H1 (cell line): ENCODE results near the gene HENMT1. TPM values are rescaled to one million over a fixed set of nuclear protein-coding genes. Genes with fewer than 3 reads are reported as not detected.

Source experiments
- CTCF ChIA-PET: fragments of 300-600 bp; sonication (Branson Sonifier 250); formaldehyde crosslinking; loops from one replicate; lab custom pipeline; 2021; ENCODE audit not compliant: partially characterized antibody; lab: Charles Lee
- POLR2A ChIA-PET: fragments of 300-600 bp; sonication (Branson Sonifier 250); formaldehyde crosslinking; loops from one replicate; lab custom pipeline; 2021; ENCODE audit warnings: inconsistent platforms; ENCODE audit not compliant: partially characterized antibody; lab: Charles Lee
- DNase-seq, 2 experiments: peaks; one replicate each; pipeline versions ENCODE4 v3.0.0 to v3.0.0-alpha.2; 2010 to 2022; ENCODE audit warnings: low spot score in 2 of 2, low read depth in 1 of 2, mixed read lengths in 1 of 2
- FAIRE-seq: peaks from 2 replicates; lab custom pipeline; 2011; peaks lifted over from hg19 to GRCh38; lab: Jason Lieb, UNC
- H2AFZ ChIP-seq: 2 replicates; pipeline ENCODE4 v1.8.1; 2012; ENCODE audit warnings: low read length, inconsistent platforms
- H2AK5ac ChIP-seq: 2 replicates; pipeline ENCODE4 v1.6.1; 2013; ENCODE audit warnings: low read depth, low read length
- H2BK120ac ChIP-seq: replicated peaks from 2 replicates; pipeline ENCODE3; 2013; ENCODE audit warnings: low read depth, low read length, inconsistent platforms
- H2BK12ac ChIP-seq: 2 replicates; pipeline ENCODE4 v1.6.1; 2013; ENCODE audit warnings: low read depth, low read length
- H2BK15ac ChIP-seq: 2 replicates; pipeline ENCODE4 v1.6.1; 2013; ENCODE audit warnings: low read length
- H2BK20ac ChIP-seq: 2 replicates; pipeline ENCODE4 v1.6.1; 2013; ENCODE audit warnings: low read length
- H2BK5ac ChIP-seq: 2 replicates; pipeline ENCODE4 v1.6.1; 2013; ENCODE audit warnings: low read depth, low read length
- H3K14ac ChIP-seq: 2 replicates; pipeline ENCODE4 v1.6.1; 2013; ENCODE audit warnings: inconsistent platforms; ENCODE audit not compliant: insufficient read length
- H3K18ac ChIP-seq: 2 replicates; pipeline ENCODE4 v1.6.1; 2013; ENCODE audit warnings: low read length; ENCODE audit errors: extremely low read depth
- H3K23ac ChIP-seq: 2 replicates; pipeline ENCODE4 v1.6.1; 2013; ENCODE audit warnings: inconsistent platforms; ENCODE audit not compliant: insufficient read length
- H3K23me2 ChIP-seq: 2 replicates; pipeline ENCODE4 v1.6.1; 2013; ENCODE audit warnings: low read depth, low read length
- H3K27ac ChIP-seq: 2 replicates; pipeline ENCODE4 v1.6.1; 2011; ENCODE audit warnings: low read depth, low read length, inconsistent platforms
- H3K27me3 ChIP-seq, 4 experiments: replicated peaks in 1 of 4; 1 replicate in 1 of 4; 2 replicates in 3 of 4; pipeline versions ENCODE4 v1.6.1 to v1.8.1; 2011 to 2013; ENCODE audit warnings: low read length in 3 of 4, mild to moderate bottlenecking in 3 of 4, inconsistent platforms in 2 of 4, mixed read lengths in 2 of 4, moderate library complexity in 1 of 4; ENCODE audit not compliant: control insufficient read depth in 3 of 4, insufficient read depth in 3 of 4; ENCODE audit errors: extremely low read depth in 1 of 4
- H3K36me3 ChIP-seq, 4 experiments: 2 replicates each; pipeline versions ENCODE4 v1.6.1 to v1.8.1; 2011 to 2013; ENCODE audit warnings: mild to moderate bottlenecking in 4 of 4, low read length in 3 of 4, moderate library complexity in 2 of 4, control low read depth in 1 of 4, inconsistent platforms in 1 of 4; ENCODE audit not compliant: insufficient read depth in 4 of 4, control insufficient read depth in 2 of 4
- H3K4ac ChIP-seq: replicated peaks from 2 replicates; pipeline ENCODE3; 2013; ENCODE audit warnings: low read length, low read depth, mixed read lengths, inconsistent platforms; ENCODE audit not compliant: insufficient read length
- H3K4me1 ChIP-seq, 4 experiments: replicated peaks in 1 of 4; 1 replicate in 1 of 4; 2 replicates in 3 of 4; pipeline versions ENCODE4 v1.6.1 to v1.8.1; 2011 to 2013; ENCODE audit warnings: low read length in 3 of 4, inconsistent platforms in 2 of 4, mixed read lengths in 1 of 4; ENCODE audit not compliant: insufficient read depth in 4 of 4, control insufficient read depth in 3 of 4
- H3K4me2 ChIP-seq, 2 experiments: 2 replicates each; pipeline versions ENCODE4 v1.6.1 to v1.8.1; 2011 to 2013; ENCODE audit warnings: low read depth in 2 of 2, low read length in 2 of 2, control low read depth in 1 of 2, inconsistent platforms in 1 of 2, mild to moderate bottlenecking in 1 of 2; ENCODE audit not compliant: insufficient read depth in 1 of 2
- H3K4me3 ChIP-seq, 4 experiments: fragments of 200-600, 300-600 bp in 1 of 4; sonication (generic), shearing (Covaris generic), sonication (Bioruptor Twin) in 1 of 4; 2 replicates each; pipeline versions ENCODE4 v1.5.1 to v1.8.1; 2011 to 2016; ENCODE audit warnings: low read length in 4 of 4, low read depth in 3 of 4, control low read depth in 2 of 4, inconsistent platforms in 2 of 4, mild to moderate bottlenecking in 2 of 4, mixed read lengths in 1 of 4, moderate library complexity in 1 of 4; ENCODE audit not compliant: insufficient read depth in 2 of 4; ENCODE audit errors: extremely low read depth in 1 of 4
- H3K56ac ChIP-seq: replicated peaks from 2 replicates; pipeline ENCODE3; 2013; ENCODE audit warnings: low read depth, mild to moderate bottlenecking, mixed read lengths, low read length, inconsistent platforms; ENCODE audit not compliant: insufficient read length
- H3K79me1 ChIP-seq: 2 replicates; pipeline ENCODE4 v1.6.1; 2013; ENCODE audit warnings: low read depth, low read length, control low read depth
- H3K79me2 ChIP-seq, 2 experiments: 2 replicates each; pipeline versions ENCODE4 v1.6.1 to v1.8.1; 2012 to 2013; ENCODE audit warnings: low read length in 2 of 2, mild to moderate bottlenecking in 2 of 2, inconsistent platforms in 1 of 2; ENCODE audit not compliant: insufficient read depth in 2 of 2, control insufficient read depth in 1 of 2
- H3K9ac ChIP-seq, 4 experiments: replicated peaks in 1 of 4; 1 replicate in 1 of 4; 2 replicates in 3 of 4; pipeline versions ENCODE4 v1.6.1 to v1.8.1; 2011 to 2013; ENCODE audit warnings: low read depth in 3 of 4, low read length in 3 of 4, control low read depth in 2 of 4, mild to moderate bottlenecking in 2 of 4, moderate library complexity in 2 of 4, inconsistent platforms in 1 of 4; ENCODE audit errors: extremely low read depth in 1 of 4
- H3K9me3 ChIP-seq, 2 experiments: 2 replicates each; pipeline versions ENCODE4 v1.6.1 to v1.8.1; 2012 to 2013; ENCODE audit warnings: mild to moderate bottlenecking in 2 of 2, moderate library complexity in 2 of 2, control low read depth in 1 of 2, inconsistent platforms in 1 of 2, low read depth in 1 of 2, low read length in 1 of 2, mixed read lengths in 1 of 2; ENCODE audit not compliant: insufficient read depth in 2 of 2
- H4K20me1 ChIP-seq, 2 experiments: replicated peaks in 1 of 2; 2 replicates each; pipeline versions ENCODE3 to v1.8.1; 2011 to 2013; ENCODE audit warnings: inconsistent platforms in 2 of 2, low read length in 2 of 2, mild to moderate bottlenecking in 1 of 2; ENCODE audit not compliant: insufficient read depth in 2 of 2, control insufficient read depth in 1 of 2
- H4K5ac ChIP-seq: 2 replicates; pipeline ENCODE4 v1.6.1; 2013; ENCODE audit warnings: low read length, low read depth, mixed read lengths, inconsistent platforms; ENCODE audit not compliant: insufficient read length
- H4K8ac ChIP-seq: 2 replicates; pipeline ENCODE4 v1.8.0; 2013; ENCODE audit warnings: mild to moderate bottlenecking, moderate library complexity, low read length, inconsistent platforms; ENCODE audit not compliant: insufficient read depth; ENCODE audit errors: extremely low read depth
- H4K91ac ChIP-seq: replicated peaks from 2 replicates; pipeline ENCODE3; 2013; ENCODE audit warnings: low read length, mixed read lengths, inconsistent platforms; ENCODE audit not compliant: insufficient read length
- BACH1 ChIP-seq: IDR thresholded peaks from 2 replicates; pipeline ENCODE4 v1.6.1; 2012; ENCODE audit warnings: low read length, improper control_type of control experiment
- EGR1 ChIP-seq: IDR thresholded peaks from 2 replicates; pipeline ENCODE4 v1.6.1; 2011; ENCODE audit warnings: low read depth, low read length, borderline replicate concordance
- EP300 ChIP-seq, 2 experiments: IDR thresholded peaks; 1 replicate in 1 of 2; 2 replicates in 1 of 2; pipeline ENCODE4 v1.6.1; 2011 to 2012; ENCODE audit warnings: low read depth in 2 of 2, low read length in 2 of 2, mild to moderate bottlenecking in 2 of 2, borderline replicate concordance in 1 of 2, inconsistent platforms in 1 of 2, moderate library complexity in 1 of 2
- GTF2F1 ChIP-seq: IDR thresholded peaks from 2 replicates; pipeline ENCODE4 v1.6.1; 2012; ENCODE audit warnings: low read depth, low read length, improper control_type of control experiment, borderline replicate concordance
- HDAC2 ChIP-seq, 2 experiments: fragments of 300-600 bp in 1 of 2; sonication (generic) in 1 of 2; IDR thresholded peaks; 2 replicates each; pipeline ENCODE4 v1.6.1; 2011 to 2012; ENCODE audit warnings: low read depth in 2 of 2, low read length in 2 of 2, mild to moderate bottlenecking in 2 of 2, moderate library complexity in 2 of 2, borderline replicate concordance in 1 of 2, inconsistent platforms in 1 of 2
- HDAC6 ChIP-seq: IDR thresholded peaks from one replicate; pipeline ENCODE4 v1.7.1; 2012; ENCODE audit warnings: low read depth, mild to moderate bottlenecking, inconsistent platforms, low read length, moderate library complexity
- KDM5A ChIP-seq: fragments of 200-600 bp; IDR thresholded peaks from 2 replicates; pipeline ENCODE4 v1.7.1; 2012; ENCODE audit warnings: mild to moderate bottlenecking, low read length, inconsistent platforms, mixed read lengths
- MAFK ChIP-seq: IDR thresholded peaks from 2 replicates; pipeline ENCODE4 v1.6.1; 2012; ENCODE audit warnings: low read depth, mild to moderate bottlenecking, improper control_type of control experiment, low read length
- SIRT6 ChIP-seq: IDR thresholded peaks from one replicate; pipeline ENCODE4 v1.7.1; 2012; ENCODE audit warnings: low read length, inconsistent platforms
- SIX5 ChIP-seq: IDR thresholded peaks from 2 replicates; pipeline ENCODE4 v1.6.1; 2011; ENCODE audit warnings: mild to moderate bottlenecking, low read depth, low read length
- SUZ12 ChIP-seq: fragments of 200-600 bp; sonication (generic); IDR thresholded peaks from 2 replicates; pipeline ENCODE4 v1.6.1; 2012; ENCODE audit warnings: mild to moderate bottlenecking, inconsistent platforms, low read length, moderate library complexity, mixed read lengths
- YY1 ChIP-seq: IDR thresholded peaks from 2 replicates; pipeline ENCODE4 v1.6.1; 2011; ENCODE audit warnings: low read depth, mild to moderate bottlenecking, low read length
- ZNF274 ChIP-seq: IDR thresholded peaks from 2 replicates; pipeline ENCODE4 v1.7.0; 2012; ENCODE audit warnings: low read length, borderline replicate concordance; ENCODE audit errors: extremely low read depth
- WGBS, 2 experiments: shearing (Covaris generic) in 1 of 2; methylation state at CpG; one replicate each; pipeline versions ENCODE4 v1.1.6 to v1.1.7; 2013 to 2015; ENCODE audit warnings: low lambda C conversion rate in 2 of 2, mixed read lengths in 2 of 2, inconsistent platforms in 1 of 2, low coverage in 1 of 2, missing lambda C conversion rate in 1 of 2; ENCODE audit not compliant: insufficient replicate concordance in 2 of 2, insufficient coverage in 1 of 2, insufficient read length in 1 of 2; ENCODE audit errors: extremely low coverage in 1 of 2, missing lambda C conversion rate in 1 of 2; 5-methylcytosine and 5-hydroxymethylcytosine counted together
- polyA plus RNA-seq, 7 experiments: library from polyadenylated mRNA; depleted of rRNA in 3 of 7; stranded (reverse) in 5 of 7; unstranded in 2 of 7; fragments of >200 nt in 5 of 7; fragments of 200-250 nt in 2 of 7; gene quantifications; 1 replicate in 5 of 7; 2 replicates in 1 of 7; 4 replicates in 1 of 7; pipeline versions ENCODE4 v1.2.1 to v1.2.3, GENCODE V29; 2011 to 2013; ENCODE audit warnings: missing spikeins in 2 of 7, mixed read lengths in 2 of 7
- total RNA-seq: library from RNA; stranded (reverse); fragmentation: NEBNext Ultra II Directional; extraction: Animal tissue kit (Norgen Biotek cat#: 25700); gene quantifications from 2 replicates; pipeline ENCODE4 v1.2.1, GENCODE V29; 2021

The HENMT1 gene
- total and polyA plus RNA-seq, 2 of the 8 experiments (the other 6 are each of a cell fraction or from before 2014, with no cell fraction given), result 2.9 to 5.6 TPM

DNA sequence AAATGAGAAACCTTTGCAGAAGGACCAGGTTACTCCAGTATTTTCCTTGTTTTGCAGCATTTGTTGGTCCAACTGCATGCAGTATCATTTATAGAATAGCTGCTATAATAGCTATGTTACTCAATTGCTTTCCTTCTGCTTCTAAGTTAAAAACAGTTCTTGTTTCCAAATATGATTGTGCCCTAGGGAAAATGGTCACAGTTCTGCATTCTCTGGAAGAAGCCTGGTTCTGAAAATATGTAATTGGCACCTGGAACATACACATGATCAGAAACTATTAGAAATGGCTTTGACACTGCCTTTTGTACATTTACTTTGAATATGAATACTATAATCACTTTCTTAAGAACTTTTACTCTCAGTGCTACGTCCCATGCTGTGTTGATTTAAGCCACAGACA is 33.6 kb downstream of the HENMT1 start:
- Histone ChIP-seq H3K18ac (no peak overlapping the region), H4K8ac (no peak overlapping the region), H2BK15ac (no peak overlapping the region), H2BK12ac (no peak overlapping the region), H3K9me3 (no peaks in the 10 kb centered on the region), H3K23ac (no peak overlapping the region), H3K4me1 (no peaks in the 10 kb centered on the region), H3K56ac (no peak overlapping the region), H3K23me2 (no peaks in the 10 kb centered on the region; the same call in 1 of the 2 replicates), H2BK120ac (no peak overlapping the region), H3K79me1 (no peaks in the 10 kb centered on the region), H4K5ac (no peak overlapping the region), H3K4me3 (no peak overlapping the region), H3K36me3 (peaks cover 0 to 4% (median 1%) of the 10 kb centered on the region in 4 experiments; a peak in 4 of 8 replicates), H2AFZ (no peak overlapping the region), H4K91ac (no peak overlapping the region), H3K27me3 (no peaks in the 10 kb centered on the region), H3K27ac (no peak overlapping the region), H3K9ac (no peak overlapping the region), H3K4me2 (no peak overlapping the region), H4K20me1 (peaks cover 0 to 1% of the 10 kb centered on the region in 2 experiments), H2BK5ac (no peak overlapping the region), H3K4ac (no peak overlapping the region), H2BK20ac (no peak overlapping the region), H2AK5ac (no peak overlapping the region), H3K14ac (no peak overlapping the region), H3K79me2 (no peaks in the 10 kb centered on the region)
- no peak for TF ChIP-seq SIRT6
- no peak for TF ChIP-seq ZNF274
- no peak for TF ChIP-seq SUZ12
- TF ChIP-seq YY1, result no peak
- no peak for TF ChIP-seq KDM5A
- TF ChIP-seq GTF2F1, result no peak
- no peak for TF ChIP-seq BACH1
- no peak for TF ChIP-seq EGR1
- TF ChIP-seq HDAC6, result no peak
- TF ChIP-seq EP300 (IDR thresholded peaks at IDR 0.05; ENCODE audit: borderline replicate concordance in 1 of 2, low read depth in 2 of 2, low read length in 2 of 2), result no peak
- no peak for TF ChIP-seq HDAC2 (IDR thresholded peaks at IDR 0.05; ENCODE audit: borderline replicate concordance in 1 of 2, low read depth in 2 of 2, low read length in 2 of 2)
- TF ChIP-seq MAFK, result no peak
- no peak for TF ChIP-seq SIX5
- ChIA-PET POLR2A (no interaction called here), CTCF (no interaction called here)
- 88% methylated on average over 1 of the region's 1 CpG; no CpG with 5 or more reads in 1 of the 2 experiments for WGBS, 2 experiments
- no peak for DNase-seq
- no peak for FAIRE-seq
